HG03460 (cell line): ENCODE results near the gene DGCR2.

Experiments
- ATAC-seq: cut with Tn5 transposase; IDR thresholded peaks from one replicate; pipeline ENCODE4 v1.9.1; 2021; ENCODE audit not compliant: unreplicated experiment

Gene DGCR2

GRCh38 chr22:19109198-19110063 is 12.8 kb downstream of the DGCR2 start:
- peak; percentile 74 for ATAC-seq

- no peak for ATAC-seq
These were observed 13.4 kb downstream of the DGCR2 start for GRCh38 chr22:19108807-19109197.

GRCh38 chr22:19107730-19108074 is 14.5 kb downstream of the DGCR2 start:
- ATAC-seq, result no peak

- no peak for ATAC-seq
These were observed 15.1 kb downstream of the DGCR2 start for GRCh38 chr22:19106886-19107729.

GRCh38 chr22:19105867-19106802 is 16.1 kb downstream of the DGCR2 start:
- no peak for ATAC-seq

GRCh38 chr22:19105456-19105855 is 16.8 kb downstream of the DGCR2 start:
- ATAC-seq, result no peak

GRCh38 chr22:19103880-19104821 is 18.1 kb downstream of the DGCR2 start:
- ATAC-seq, result no peak

- no peak for ATAC-seq
These were observed 24.1 kb downstream of the DGCR2 start for GRCh38 chr22:19098157-19098556.

- no peak for ATAC-seq
These were observed 24.7 kb downstream of the DGCR2 start for GRCh38 chr22:19097518-19097917.

- ATAC-seq, result no peak
These were observed 25.7 kb downstream of the DGCR2 start for GRCh38 chr22:19096555-19096954.

- no peak for ATAC-seq
These were observed 27.7 kb downstream of the DGCR2 start for GRCh38 chr22:19094393-19094997.

GRCh38 chr22:19092725-19093124 is 29.5 kb downstream of the DGCR2 start:
- no peak for ATAC-seq

- ATAC-seq, result no peak
These were observed 31.6 kb downstream of the DGCR2 start for GRCh38 chr22:19090586-19091127.

GRCh38 chr22:19090183-19090582 is 32.0 kb downstream of the DGCR2 start:
- ATAC-seq, result no peak

GRCh38 chr22:19088866-19089595 is 33.2 kb downstream of the DGCR2 start:
- no peak for ATAC-seq

- ATAC-seq, result no peak
These were observed 35.3 kb downstream of the DGCR2 start for GRCh38 chr22:19086896-19087295.

GRCh38 chr22:19086417-19086816 is 35.8 kb downstream of the DGCR2 start:
- no peak for ATAC-seq

GRCh38 chr22:19085233-19085718 is 36.9 kb downstream of the DGCR2 start:
- no peak for ATAC-seq
